ENCODE data around the gene CATSPERZ. TPM values are rescaled to one million over a fixed set of nuclear protein-coding genes. Genes with fewer than 3 reads are reported as not detected.
"Not testable (repeated sequence)": the region's sequence is repeated elsewhere in the genome, so short reads cannot be mapped to it uniquely, and the experiment has no call there.

CATSPERZ gene
- total RNA-seq, 4 donors from 2014 or later = not detected

DNA sequence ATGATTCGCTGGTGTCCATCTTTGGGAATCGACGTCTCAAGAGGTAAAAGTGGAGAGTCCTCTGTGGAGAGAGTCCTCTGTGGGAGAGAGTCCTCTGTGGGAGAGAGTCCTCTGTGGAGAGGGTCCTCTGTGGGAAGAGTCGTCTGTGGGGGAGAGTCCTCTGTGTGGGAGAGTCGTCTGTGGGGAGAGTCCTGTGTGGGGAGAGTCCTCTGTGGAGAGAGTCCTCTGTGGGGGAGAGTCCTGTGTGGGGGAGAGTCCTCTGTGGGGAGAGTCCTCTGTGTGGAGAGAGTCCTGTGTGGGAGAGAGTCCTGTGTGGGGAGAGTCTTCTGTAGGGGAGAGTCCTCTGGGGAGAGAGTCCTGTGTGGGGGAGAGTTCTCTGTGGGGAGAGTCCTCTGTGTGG, 20.9 kb downstream of the CATSPERZ start:
- WGBS, 2 donors = 68 to 71% methylated on average over 5 of the region's 5 CpGs
- H3K4me3 ChIP-seq (ENCODE audit: low read depth, poor library complexity, severe bottlenecking) = no peak overlapping the region
- TF ChIP-seq POLR2A (IDR thresholded peaks at IDR 0.05) = no peak
- TF ChIP-seq, protein P1, sequence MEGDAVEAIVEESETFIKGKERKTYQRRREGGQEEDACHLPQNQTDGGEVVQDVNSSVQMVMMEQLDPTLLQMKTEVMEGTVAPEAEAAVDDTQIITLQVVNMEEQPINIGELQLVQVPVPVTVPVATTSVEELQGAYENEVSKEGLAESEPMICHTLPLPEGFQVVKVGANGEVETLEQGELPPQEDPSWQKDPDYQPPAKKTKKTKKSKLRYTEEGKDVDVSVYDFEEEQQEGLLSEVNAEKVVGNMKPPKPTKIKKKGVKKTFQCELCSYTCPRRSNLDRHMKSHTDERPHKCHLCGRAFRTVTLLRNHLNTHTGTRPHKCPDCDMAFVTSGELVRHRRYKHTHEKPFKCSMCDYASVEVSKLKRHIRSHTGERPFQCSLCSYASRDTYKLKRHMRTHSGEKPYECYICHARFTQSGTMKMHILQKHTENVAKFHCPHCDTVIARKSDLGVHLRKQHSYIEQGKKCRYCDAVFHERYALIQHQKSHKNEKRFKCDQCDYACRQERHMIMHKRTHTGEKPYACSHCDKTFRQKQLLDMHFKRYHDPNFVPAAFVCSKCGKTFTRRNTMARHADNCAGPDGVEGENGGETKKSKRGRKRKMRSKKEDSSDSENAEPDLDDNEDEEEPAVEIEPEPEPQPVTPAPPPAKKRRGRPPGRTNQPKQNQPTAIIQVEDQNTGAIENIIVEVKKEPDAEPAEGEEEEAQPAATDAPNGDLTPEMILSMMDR (IDR thresholded peaks at IDR 0.05) = no peak
- intact Hi-C loops (cut with DNase I; ENCODE audit: low total_unique reads) = no loop called here
- no peak for DNase-seq (ENCODE audit: low spot score in 2 of 2)

DNA sequence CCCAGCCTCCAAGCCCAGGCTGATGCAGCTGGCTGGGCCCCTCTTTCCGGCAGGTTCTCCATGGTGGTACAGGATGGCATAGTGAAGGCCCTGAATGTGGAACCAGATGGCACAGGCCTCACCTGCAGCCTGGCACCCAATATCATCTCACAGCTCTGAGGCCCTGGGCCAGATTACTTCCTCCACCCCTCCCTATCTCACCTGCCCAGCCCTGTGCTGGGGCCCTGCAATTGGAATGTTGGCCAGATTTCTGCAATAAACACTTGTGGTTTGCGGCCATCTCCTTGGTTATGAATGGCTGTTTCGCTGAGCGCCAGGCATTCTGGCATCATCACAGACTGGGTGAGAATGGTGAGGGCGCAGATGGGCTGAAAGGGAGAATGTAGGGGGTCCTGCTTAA, 21.4 kb downstream of the CATSPERZ start:
- TF ChIP-seq POLR2A (IDR thresholded peaks at IDR 0.05) = no peak
- TF ChIP-seq, protein P1 (IDR thresholded peaks at IDR 0.05) = no peak
- intact Hi-C loops (cut with DNase I; ENCODE audit: low total_unique reads) = no loop called here
- no peak for DNase-seq (ENCODE audit: low spot score in 2 of 2)

GRCh38 chr11:64322925-64323260, 22.7 kb downstream of the CATSPERZ start:
- no peak for DNase-seq (ENCODE audit: low spot score in 2 of 2)
- TF ChIP-seq, protein P1 (IDR thresholded peaks at IDR 0.05) = no peak
- no peak for TF ChIP-seq POLR2A (IDR thresholded peaks at IDR 0.05)
- intact Hi-C loops (cut with DNase I; ENCODE audit: low total_unique reads) = no loop called here
- H3K4me3 ChIP-seq (ENCODE audit: low read depth, poor library complexity, severe bottlenecking) = no peak overlapping the region
- WGBS, 2 donors = 64 to 82% methylated on average over 7 of the region's 7 CpGs

More for the DNA sequence above, 21.4 kb downstream of the CATSPERZ start:
- H3K4me3 ChIP-seq (ENCODE audit: low read depth, poor library complexity, severe bottlenecking) = no peak overlapping the region
- WGBS, 2 donors = 50 to 54% methylated on average over 4 to 5 of the region's 5 CpGs

GRCh38 chr11:64323373-64323772, 23.2 kb downstream of the CATSPERZ start:
- no peak overlapping the region for H3K4me3 ChIP-seq (ENCODE audit: low read depth, poor library complexity, severe bottlenecking)
- no peak for DNase-seq (ENCODE audit: low spot score in 2 of 2)
- TF ChIP-seq, protein P1 (IDR thresholded peaks at IDR 0.05) = no peak
- no peak for TF ChIP-seq POLR2A (IDR thresholded peaks at IDR 0.05)
- WGBS, 2 donors = 59 to 61% methylated on average over 5 of the region's 5 CpGs
- intact Hi-C loops (cut with DNase I; ENCODE audit: low total_unique reads) = no loop called here

DNA sequence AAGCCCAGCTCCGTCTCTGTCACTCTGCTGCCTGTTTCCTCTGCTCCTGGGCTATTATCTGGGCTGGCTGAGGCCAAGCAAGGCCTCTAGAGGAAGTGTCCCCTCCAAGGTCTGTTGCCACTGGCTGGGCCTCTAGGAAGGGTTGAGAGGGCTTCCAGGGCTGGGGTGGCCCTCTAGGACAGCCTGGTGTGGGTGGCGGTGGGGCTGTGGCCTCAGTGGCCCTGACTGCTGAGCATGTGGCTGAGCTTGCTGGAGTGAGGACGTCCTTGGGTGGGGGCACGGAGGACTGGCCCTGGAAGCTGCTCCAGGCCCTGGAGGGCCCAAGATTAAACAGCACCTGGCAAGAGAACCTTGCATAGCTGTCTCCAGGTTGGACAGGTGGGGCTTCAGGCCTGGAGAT, 23.8 kb downstream of the CATSPERZ start:
- intact Hi-C loops (cut with DNase I; ENCODE audit: low total_unique reads); DNase-seq (ENCODE audit: low spot score in 2 of 2); H3K4me3 ChIP-seq (ENCODE audit: low read depth, poor library complexity, severe bottlenecking): not testable (repeated sequence)
- 71 to 100% methylated on average over 1 to 4 of the region's 4 CpGs for WGBS, 2 donors

GRCh38 chr11:64324692-64325469, 24.7 kb downstream of the CATSPERZ start:
- intact Hi-C loops (cut with DNase I; ENCODE audit: low total_unique reads) = no loop called here

More at GRCh38 chr11:64324692-64325469, 24.7 kb downstream of the CATSPERZ start:
- DNase-seq (ENCODE audit: low spot score in 2 of 2) = no peak
- H3K4me3 ChIP-seq (ENCODE audit: low read depth, poor library complexity, severe bottlenecking) = no peak overlapping the region
- TF ChIP-seq POLR2A (IDR thresholded peaks at IDR 0.05) = no peak
- TF ChIP-seq, protein P1 (IDR thresholded peaks at IDR 0.05) = no peak
- WGBS, 2 donors = 67 to 68% methylated on average over 11 of the region's 11 CpGs

Data from lower leg skin (tissue), 4 donors.